ENCODE data around the gene ALKBH1. TPM values are rescaled to one million over a fixed set of nuclear protein-coding genes. Genes with fewer than 3 reads are reported as not detected.
"Not testable (repeated sequence)": the region's sequence is repeated elsewhere in the genome, so short reads cannot be mapped to it uniquely, and the experiment has no call there.

ALKBH1 gene
- 10 to 100 TPM; 17.8 to 24.3 (median 19.6) TPM for total RNA-seq

GRCh38 chr14:77707724-77708408, at the start of gene ALKBH1, which contains the start of gene SLIRP:
TSS of gene ALKBH1 (minus strand) at chr14:77708023. CDS start at chr14:77708004, 19 bp downstream.
TSS of gene SLIRP (plus strand) at chr14:77708103. CDS start at chr14:77708112, 9 bp downstream.
- Mint-ChIP-seq H3K4me1 (ENCODE audit: low read depth) (peaks cover 41% of the 10 kb centered on the region), H3K36me3 (ENCODE audit: insufficient read depth) (peaks cover 26% of the 10 kb centered on the region), H3K9me3 (no peaks in the 10 kb centered on the region), H3K4me3 (peak within 1 kb of the TSS; percentile 94), H3K27me3 (ENCODE audit: low read depth) (no peaks in the 10 kb centered on the region)
- DNase-seq (peak; percentile 80), ATAC-seq (peak; percentile 98)

GRCh38 chr14:77752799-77753516, 45.1 kb upstream of the ALKBH1 start:
- Mint-ChIP-seq H3K36me3 (ENCODE audit: insufficient read depth) (peaks cover 35% of the 10 kb centered on the region), H3K9me3 (no peaks in the 10 kb centered on the region), H3K4me3 (no peak overlapping the region), H3K27me3 (ENCODE audit: low read depth) (no peaks in the 10 kb centered on the region), H3K4me1 (ENCODE audit: low read depth) (peaks cover 35% of the 10 kb centered on the region)
- ATAC-seq (no peak), DNase-seq (no peak)

- DNase-seq = no peak
- Mint-ChIP-seq H3K9me3 (no peaks in the 10 kb centered on the region), H3K4me3 (no peak overlapping the region)
These were observed 44.4 kb upstream of the ALKBH1 start for GRCh38 chr14:77752266-77752665.

GRCh38 chr14:77747425-77747824, 39.6 kb upstream of the ALKBH1 start:
- not testable (repeated sequence) for ATAC-seq, H3K4me3 Mint-ChIP-seq

More at GRCh38 chr14:77752266-77752665, 44.4 kb upstream of the ALKBH1 start:
- H3K4me1 Mint-ChIP-seq (ENCODE audit: low read depth) = peaks cover 30% of the 10 kb centered on the region
- H3K27me3 Mint-ChIP-seq (ENCODE audit: low read depth) = no peaks in the 10 kb centered on the region
- no peak for ATAC-seq
- peaks cover 33% of the 10 kb centered on the region for H3K36me3 Mint-ChIP-seq (ENCODE audit: insufficient read depth)

GRCh38 chr14:77746064-77746702, 38.4 kb upstream of the ALKBH1 start:
- no peaks in the 10 kb centered on the region for H3K9me3 Mint-ChIP-seq
- no peak overlapping the region for H3K4me3 Mint-ChIP-seq
- ATAC-seq (no peak), DNase-seq (no peak)
- peaks cover 35% of the 10 kb centered on the region for H3K36me3 Mint-ChIP-seq (ENCODE audit: insufficient read depth)
- H3K4me1 Mint-ChIP-seq (ENCODE audit: low read depth) = peaks cover 22% of the 10 kb centered on the region
- no peaks in the 10 kb centered on the region for H3K27me3 Mint-ChIP-seq (ENCODE audit: low read depth)

More at GRCh38 chr14:77747425-77747824, 39.6 kb upstream of the ALKBH1 start:
- not testable (repeated sequence) for DNase-seq; H3K27me3 Mint-ChIP-seq (ENCODE audit: low read depth); H3K9me3 Mint-ChIP-seq
- Mint-ChIP-seq H3K36me3 (ENCODE audit: insufficient read depth) (peaks cover 33% of the 10 kb centered on the region), H3K4me1 (ENCODE audit: low read depth) (peaks cover 13% of the 10 kb centered on the region)

GRCh38 chr14:77741438-77741837, 33.6 kb upstream of the ALKBH1 start:
- Mint-ChIP-seq H3K9me3 (no peaks in the 10 kb centered on the region), H3K36me3 (ENCODE audit: insufficient read depth) (peaks cover 33% of the 10 kb centered on the region), H3K27me3 (ENCODE audit: low read depth) (no peaks in the 10 kb centered on the region), H3K4me3 (no peak overlapping the region), H3K4me1 (ENCODE audit: low read depth) (peaks cover 40% of the 10 kb centered on the region)
- no peak for DNase-seq
- ATAC-seq = no peak

GRCh38 chr14:77738559-77739250, 30.9 kb upstream of the ALKBH1 start:
- Mint-ChIP-seq H3K4me3 (no peak overlapping the region), H3K27me3 (ENCODE audit: low read depth) (no peaks in the 10 kb centered on the region), H3K36me3 (ENCODE audit: insufficient read depth) (peaks cover 34% of the 10 kb centered on the region), H3K9me3 (no peaks in the 10 kb centered on the region), H3K4me1 (ENCODE audit: low read depth) (peaks cover 38% of the 10 kb centered on the region)
- DNase-seq (no peak), ATAC-seq (peak; percentile 86 to 88)

- ATAC-seq = no peak
- Mint-ChIP-seq H3K27me3 (ENCODE audit: low read depth) (no peaks in the 10 kb centered on the region), H3K4me3 (no peak overlapping the region), H3K9me3 (no peaks in the 10 kb centered on the region), H3K4me1 (ENCODE audit: low read depth) (peaks cover 6% of the 10 kb centered on the region), H3K36me3 (ENCODE audit: insufficient read depth) (peaks cover 49% of the 10 kb centered on the region)
- no peak for DNase-seq
These were observed 23.2 kb upstream of the ALKBH1 start for GRCh38 chr14:77730976-77731497.

GRCh38 chr14:77722301-77722700, 14.5 kb upstream of the ALKBH1 start:
- DNase-seq (no peak), ATAC-seq (no peak)
- Mint-ChIP-seq H3K4me1 (ENCODE audit: low read depth) (no peaks in the 10 kb centered on the region), H3K36me3 (ENCODE audit: insufficient read depth) (peaks cover 45% of the 10 kb centered on the region), H3K27me3 (ENCODE audit: low read depth) (no peaks in the 10 kb centered on the region), H3K9me3 (no peaks in the 10 kb centered on the region), H3K4me3 (no peak overlapping the region)

- ATAC-seq = no peak
These were observed 13.6 kb upstream of the ALKBH1 start for GRCh38 chr14:77721437-77721836.

GRCh38 chr14:77717608-77718305, 9.9 kb upstream of the ALKBH1 start:
- ATAC-seq = no peak
- Mint-ChIP-seq H3K27me3 (ENCODE audit: low read depth) (no peaks in the 10 kb centered on the region), H3K36me3 (ENCODE audit: insufficient read depth) (peaks cover 41% of the 10 kb centered on the region), H3K4me3 (no peak overlapping the region), H3K9me3 (no peaks in the 10 kb centered on the region), H3K4me1 (ENCODE audit: low read depth) (peaks cover 12% of the 10 kb centered on the region)
- DNase-seq = no peak

More at GRCh38 chr14:77721437-77721836, 13.6 kb upstream of the ALKBH1 start:
- no peak for DNase-seq
- H3K9me3 Mint-ChIP-seq = no peaks in the 10 kb centered on the region
- no peaks in the 10 kb centered on the region for H3K4me1 Mint-ChIP-seq (ENCODE audit: low read depth)
- peaks cover 41% of the 10 kb centered on the region for H3K36me3 Mint-ChIP-seq (ENCODE audit: insufficient read depth)
- no peaks in the 10 kb centered on the region for H3K27me3 Mint-ChIP-seq (ENCODE audit: low read depth)
- no peak overlapping the region for H3K4me3 Mint-ChIP-seq

GRCh38 chr14:77714926-77715325, 7.1 kb upstream of the ALKBH1 start:
- H3K36me3 Mint-ChIP-seq (ENCODE audit: insufficient read depth) = peaks cover 32% of the 10 kb centered on the region
- H3K4me1 Mint-ChIP-seq (ENCODE audit: low read depth) = peaks cover 21% of the 10 kb centered on the region
- H3K27me3 Mint-ChIP-seq (ENCODE audit: low read depth) = no peaks in the 10 kb centered on the region
- ATAC-seq = peak; percentile 74 to 81
- H3K9me3 Mint-ChIP-seq = no peaks in the 10 kb centered on the region
- peak overlapping the region; percentile 42 for H3K4me3 Mint-ChIP-seq
- no peak for DNase-seq

- Mint-ChIP-seq H3K4me3 (peak overlapping the region; percentile 94), H3K4me1 (ENCODE audit: low read depth) (peaks cover 44% of the 10 kb centered on the region)
These were observed 2.5 kb upstream of the ALKBH1 start for GRCh38 chr14:77710364-77710763.

More at GRCh38 chr14:77710364-77710763, 2.5 kb upstream of the ALKBH1 start:
- H3K36me3 Mint-ChIP-seq (ENCODE audit: insufficient read depth) = peaks cover 32% of the 10 kb centered on the region
- H3K9me3 Mint-ChIP-seq = no peaks in the 10 kb centered on the region
- H3K27me3 Mint-ChIP-seq (ENCODE audit: low read depth) = no peaks in the 10 kb centered on the region
- ATAC-seq (no peak), DNase-seq (no peak)
